HCT116 (cell line): ENCODE results near the gene SACM1L.

Experiments
- EZH2phosphoT487 ChIP-seq: fragments of 200-600 bp; IDR thresholded peaks from 2 replicates; pipeline ENCODE4 v1.6.1; 2018; ENCODE audit warnings: antibody characterized with exemption, borderline replicate concordance
- JUND ChIP-seq: IDR thresholded peaks from 2 replicates; pipeline ENCODE4 v1.6.1; 2012
- POLR2A ChIP-seq: IDR thresholded peaks from 2 replicates; pipeline ENCODE4 v1.7.0; 2011; ENCODE audit warnings: borderline replicate concordance; ENCODE audit not compliant: insufficient read depth, insufficient read length; ENCODE audit errors: extremely low read depth
- POLR2AphosphoS5 ChIP-seq: IDR thresholded peaks from 2 replicates; pipeline ENCODE4 v1.6.1; 2011; ENCODE audit warnings: mild to moderate bottlenecking, low read depth, low read length, moderate library complexity
- REST ChIP-seq: IDR thresholded peaks from 2 replicates; pipeline ENCODE4 v1.6.1; 2012; ENCODE audit warnings: low read depth
- SIN3A ChIP-seq: IDR thresholded peaks from 2 replicates; pipeline ENCODE4 v1.6.1; 2012; ENCODE audit warnings: low read depth
- SRF ChIP-seq: IDR thresholded peaks from 2 replicates; pipeline ENCODE4 v1.6.1; 2012; ENCODE audit warnings: low read depth
- ZNF274 ChIP-seq: fragments of 200-500 bp; sonication (Bioruptor generic); IDR thresholded peaks from 2 replicates; pipeline ENCODE4 v1.6.1; 2014; ENCODE audit warnings: mild to moderate bottlenecking, low read depth, low read length, inconsistent platforms
- TF ChIP-seq, protein P1 (sequence below), 3 experiments: fragments of 200-600 bp in 1 of 3; sonication (generic) in 1 of 3; IDR thresholded peaks in 2 of 3; conservative IDR thresholded peaks in 1 of 3; 2 replicates each; pipeline ENCODE4 v1.5.1; 2012 to 2017; ENCODE audit warnings: low read depth in 2 of 3, low read length in 2 of 3, antibody characterized with exemption in 1 of 3, borderline replicate concordance in 1 of 3, control low read depth in 1 of 3, mild to moderate bottlenecking in 1 of 3, mixed read lengths in 1 of 3, mixed run types in 1 of 3, moderate library complexity in 1 of 3; ENCODE audit not compliant: insufficient read depth in 1 of 3

DNA sequence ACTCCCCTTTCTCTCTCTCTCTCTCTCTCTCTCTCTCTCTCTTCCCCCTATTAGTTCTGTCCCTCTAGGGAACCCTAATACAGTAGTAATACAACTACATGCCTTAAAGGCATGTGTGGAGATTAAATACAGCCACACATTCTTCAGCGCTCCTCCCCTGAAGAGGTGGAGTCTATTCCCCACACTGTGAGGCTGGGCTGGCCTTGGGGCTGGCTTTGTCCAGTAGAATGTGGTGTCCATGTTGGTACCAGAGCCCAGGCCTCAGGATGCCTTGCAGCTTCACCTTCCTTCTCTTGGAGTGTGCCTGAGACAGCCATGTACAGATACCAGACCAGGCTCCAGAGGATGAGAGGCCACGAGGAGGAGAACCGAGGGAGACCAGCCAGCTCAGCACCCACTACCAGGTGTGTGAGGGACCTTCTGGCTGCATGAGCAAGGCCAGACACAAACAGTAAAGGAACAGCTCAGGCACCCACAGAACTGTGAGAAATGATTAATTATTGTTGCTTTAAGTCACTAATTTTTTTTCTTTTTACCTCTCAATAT is 96.5 kb downstream of the SACM1L start:
- TF ChIP-seq POLR2A: no peak
- TF ChIP-seq REST: no peak
- TF ChIP-seq POLR2AphosphoS5: no peak
- no peak for TF ChIP-seq SIN3A
- no peak for TF ChIP-seq SRF
- no peak for TF ChIP-seq JUND
- TF ChIP-seq, protein P1, sequence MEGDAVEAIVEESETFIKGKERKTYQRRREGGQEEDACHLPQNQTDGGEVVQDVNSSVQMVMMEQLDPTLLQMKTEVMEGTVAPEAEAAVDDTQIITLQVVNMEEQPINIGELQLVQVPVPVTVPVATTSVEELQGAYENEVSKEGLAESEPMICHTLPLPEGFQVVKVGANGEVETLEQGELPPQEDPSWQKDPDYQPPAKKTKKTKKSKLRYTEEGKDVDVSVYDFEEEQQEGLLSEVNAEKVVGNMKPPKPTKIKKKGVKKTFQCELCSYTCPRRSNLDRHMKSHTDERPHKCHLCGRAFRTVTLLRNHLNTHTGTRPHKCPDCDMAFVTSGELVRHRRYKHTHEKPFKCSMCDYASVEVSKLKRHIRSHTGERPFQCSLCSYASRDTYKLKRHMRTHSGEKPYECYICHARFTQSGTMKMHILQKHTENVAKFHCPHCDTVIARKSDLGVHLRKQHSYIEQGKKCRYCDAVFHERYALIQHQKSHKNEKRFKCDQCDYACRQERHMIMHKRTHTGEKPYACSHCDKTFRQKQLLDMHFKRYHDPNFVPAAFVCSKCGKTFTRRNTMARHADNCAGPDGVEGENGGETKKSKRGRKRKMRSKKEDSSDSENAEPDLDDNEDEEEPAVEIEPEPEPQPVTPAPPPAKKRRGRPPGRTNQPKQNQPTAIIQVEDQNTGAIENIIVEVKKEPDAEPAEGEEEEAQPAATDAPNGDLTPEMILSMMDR (IDR thresholded peaks at IDR 0.05 in 2 of 3, conservative IDR thresholded peaks at IDR 0.05 in 1 of 3; ENCODE audit: borderline replicate concordance in 1 of 3, insufficient read depth in 1 of 3, low read depth in 2 of 3, low read length in 2 of 3): no peak
- no peak for TF ChIP-seq ZNF274
- TF ChIP-seq EZH2phosphoT487: no peak
